SK-N-SH treated with all-trans-retinoic acid at 6 μM for 48 hours (cell line): Measurements from ENCODE around the gene GOLGA8J.
"Not testable (repeated sequence)": the region's sequence is repeated elsewhere in the genome, so short reads cannot be mapped to it uniquely, and the experiment has no call there.

Source experiments
- ATAC-seq: fragments of 200-7000 bp; cut with Tn5 transposase; 3 replicates; pipeline ENCODE4 v1.9.1; 2020; ENCODE audit warnings: mild to moderate bottlenecking, moderate library complexity
- ARNTL ChIP-seq: fragments of 450-650 bp; formaldehyde crosslinking; IDR thresholded peaks from 2 replicates; pipeline ENCODE4 v1.5.0; 2020; ENCODE audit warnings: low read depth, mild to moderate bottlenecking, moderate library complexity, borderline replicate concordance
- BACH2 ChIP-seq: fragments of 250-450 bp; sonication (Bioruptor Pico); IDR thresholded peaks from 2 replicates; pipeline ENCODE4 v1.9.0; 2021; ENCODE audit warnings: mild to moderate bottlenecking, borderline replicate concordance
- CREB5 ChIP-seq: fragments of 250-450 bp; sonication (Bioruptor Pico); IDR thresholded peaks from 2 replicates; pipeline ENCODE4 v1.5.1; 2020; ENCODE audit warnings: low read depth, mild to moderate bottlenecking, moderate library complexity
- CSDC2 ChIP-seq: fragments of 250-450 bp; sonication (Bioruptor Pico); IDR thresholded peaks from 2 replicates; pipeline ENCODE4 v1.5.0; 2020; ENCODE audit warnings: mild to moderate bottlenecking, moderate library complexity
- ESRRG ChIP-seq: fragments of 250-450 bp; sonication (Bioruptor Pico); IDR thresholded peaks from 2 replicates; pipeline ENCODE4 v1.6.1; 2021; ENCODE audit warnings: mild to moderate bottlenecking
- GLIS3 ChIP-seq: fragments of 250-450 bp; sonication (Bioruptor Pico); IDR thresholded peaks from 2 replicates; pipeline ENCODE4 v1.5.0; 2020; ENCODE audit warnings: mild to moderate bottlenecking, moderate library complexity
- ISL1 ChIP-seq: fragments of 250-450 bp; sonication (Bioruptor Pico); IDR thresholded peaks from 2 replicates; pipeline ENCODE4 v2.1.2; 2022; ENCODE audit warnings: mild to moderate bottlenecking, moderate library complexity
- OSR1 ChIP-seq: fragments of 250-450 bp; sonication (Bioruptor Pico); IDR thresholded peaks from 2 replicates; pipeline ENCODE4 v1.8.0; 2022; ENCODE audit warnings: moderate library complexity, mild to moderate bottlenecking, inconsistent platforms
- PATZ1 ChIP-seq: fragments of 250-450 bp; sonication (Bioruptor Pico); IDR thresholded peaks from 2 replicates; pipeline ENCODE4 v1.8.0; 2020; ENCODE audit warnings: mild to moderate bottlenecking, moderate library complexity, borderline replicate concordance
- POU6F1 ChIP-seq: fragments of 250-450 bp; sonication (Bioruptor Pico); IDR thresholded peaks from 2 replicates; pipeline ENCODE4 v1.8.0; 2021; ENCODE audit warnings: low read depth, mild to moderate bottlenecking, moderate library complexity, borderline replicate concordance
- PPARA ChIP-seq: fragments of 250-450 bp; sonication (Bioruptor Pico); IDR thresholded peaks from 2 replicates; pipeline ENCODE4 v1.5.0; 2020; ENCODE audit warnings: mild to moderate bottlenecking, borderline replicate concordance
- RARB ChIP-seq: fragments of 250-450 bp; sonication (Bioruptor Pico); IDR thresholded peaks from 2 replicates; pipeline ENCODE4 v1.8.0; 2021; ENCODE audit warnings: mild to moderate bottlenecking, moderate library complexity
- SNAI2 ChIP-seq: fragments of 250-450 bp; sonication (Bioruptor Pico); IDR thresholded peaks from 2 replicates; pipeline ENCODE4 v1.5.0; 2020; ENCODE audit warnings: mild to moderate bottlenecking, moderate library complexity
- TCF4 ChIP-seq: fragments of 250-450 bp; sonication (Bioruptor Pico); IDR thresholded peaks from 2 replicates; pipeline ENCODE4 v1.8.0; 2021; ENCODE audit warnings: mild to moderate bottlenecking, moderate library complexity, borderline replicate concordance
- TSHZ2 ChIP-seq: fragments of 250-450 bp; sonication (Bioruptor Pico); IDR thresholded peaks from 2 replicates; pipeline ENCODE4 v1.5.0; 2020; ENCODE audit warnings: mild to moderate bottlenecking, moderate library complexity
- ZFP3 ChIP-seq: fragments of 250-450 bp; sonication (Bioruptor Pico); IDR thresholded peaks from 2 replicates; pipeline ENCODE4 v1.5.0; 2020; ENCODE audit warnings: mild to moderate bottlenecking, moderate library complexity
- ZFP30 ChIP-seq: fragments of 450-650 bp; formaldehyde crosslinking; IDR thresholded peaks from 2 replicates; pipeline ENCODE4 v1.5.0; 2022; ENCODE audit warnings: mild to moderate bottlenecking, moderate library complexity
- ZNF70 ChIP-seq: fragments of 450-650 bp; formaldehyde crosslinking; IDR thresholded peaks from 2 replicates; pipeline ENCODE4 v1.5.0; 2020; ENCODE audit warnings: mild to moderate bottlenecking, moderate library complexity
- ZNF8 ChIP-seq: fragments of 450-650 bp; formaldehyde crosslinking; IDR thresholded peaks from 2 replicates; pipeline ENCODE4 v1.5.0; 2020; ENCODE audit warnings: mild to moderate bottlenecking, moderate library complexity

The GOLGA8J gene

GRCh38 chr15:30043211-30043655, 39.5 kb upstream of the GOLGA8J start (continued):
- TF ChIP-seq BACH2 (CRISPR knock-in tag) (no peak), ZFP30 (no peak), CSDC2 (no peak), OSR1 (no peak)
- TF ChIP-seq, all 23 proteins: peak for 0

GRCh38 chr15:30044377-30044776, 38.4 kb upstream of the GOLGA8J start:
- no peak for ATAC-seq
- no peak for TF ChIP-seq SNAI2 (CRISPR knock-in tag)
- TF ChIP-seq ARNTL (CRISPR knock-in tag) = no peak
- TF ChIP-seq TCF4 (CRISPR knock-in tag) = no peak
- TF ChIP-seq POU6F1 (CRISPR knock-in tag) = no peak
- no peak for TF ChIP-seq ZFP30
- no peak for TF ChIP-seq PATZ1
- TF ChIP-seq TSHZ2 = no peak
- no peak for TF ChIP-seq PPARA
- no peak for TF ChIP-seq CSDC2
- TF ChIP-seq ZFP3 = no peak

- ATAC-seq = not testable (repeated sequence)
Observed at GRCh38 chr15:30044826-30045225, 37.9 kb upstream of the GOLGA8J start.

GRCh38 chr15:30045248-30046041, 37.3 kb upstream of the GOLGA8J start:
- not testable (repeated sequence) for ATAC-seq

- ATAC-seq = no peak; the same call in 2 of the 3 replicates
- TF ChIP-seq POU6F1 (CRISPR knock-in tag) (no peak), ZFP3 (peak; percentile 49; the same call in 1 of the 2 replicates), PATZ1 (peak; percentile 39; the same call in 1 of the 2 replicates), ZNF8 (no peak), GLIS3 (CRISPR knock-in tag) (no peak), ZNF70 (CRISPR knock-in tag) (no peak), TSHZ2 (no peak), RARB (CRISPR knock-in tag) (no peak), ESRRG (CRISPR knock-in tag) (no peak), CREB5 (no peak), TCF4 (CRISPR knock-in tag) (peak; percentile 71; the same call in 1 of the 2 replicates), CSDC2 (no peak), ISL1 (CRISPR knock-in tag) (peak; percentile 92), SNAI2 (CRISPR knock-in tag) (no peak)
Observed at GRCh38 chr15:30046430-30046829, 36.3 kb upstream of the GOLGA8J start.
